Breast epithelium (tissue), 4 donors: ENCODE results near the gene VCP. TPM values are rescaled to one million over a fixed set of nuclear protein-coding genes. Genes with fewer than 3 reads are reported as not detected.

ENCODE experiments used
- DNase-seq, 2 donors: peaks; one replicate each; pipeline ENCODE4 v3.0.0-alpha.2; 2019; ENCODE audit warnings: low spot score in 2 of 2
- H3K27ac ChIP-seq, 2 donors: fragments of 200-600 bp; sonication (generic) in 1 of 2; one replicate each; pipeline ENCODE4 v1.5.1; 2016 to 2019; ENCODE audit warnings: mild to moderate bottlenecking in 1 of 2
- H3K27me3 ChIP-seq, 2 donors: fragments of 200-600 bp; sonication (generic) in 1 of 2; one replicate each; pipeline versions ENCODE4 v1.5.1 to v1.6.0; 2017 to 2019; ENCODE audit warnings: control low read depth in 1 of 2, mild to moderate bottlenecking in 1 of 2
- H3K36me3 ChIP-seq: fragments of 200-600 bp; one replicate; pipeline ENCODE4 v1.5.1; 2019
- H3K4me1 ChIP-seq, 2 donors: fragments of 200-600 bp; sonication (generic); one replicate each; pipeline ENCODE4 v1.5.1; 2016 to 2019; ENCODE audit warnings: control low read depth in 1 of 2
- H3K4me3 ChIP-seq, 3 donors: fragments of 200-600 bp; sonication (generic); 1 replicate in 2 of 3; 2 replicates in 1 of 3; pipeline ENCODE4 v1.5.1; 2016 to 2019; ENCODE audit warnings: mild to moderate bottlenecking in 3 of 3, moderate library complexity in 2 of 3
- H3K9me3 ChIP-seq, 2 donors: fragments of 200-600 bp; sonication (generic) in 1 of 2; one replicate each; pipeline ENCODE4 v1.5.1; 2016 to 2019; ENCODE audit warnings: control low read depth in 1 of 2
- POLR2A ChIP-seq: fragments of 450-650 bp; IDR thresholded peaks from one replicate; pipeline ENCODE4 v1.6.1; 2016; ENCODE audit warnings: antibody characterized with exemption, mild to moderate bottlenecking, moderate library complexity
- POLR2AphosphoS5 ChIP-seq, 3 donors: sonication (generic); formaldehyde crosslinking; IDR thresholded peaks; one replicate each; pipeline ENCODE4 v1.6.1; 2017; ENCODE audit warnings: antibody characterized with exemption in 3 of 3
- intact Hi-C: fragments of 100-400 bp; cut with DNase I; formaldehyde crosslinking; loops from one replicate; pipeline ENCODE4 v1.15.1; 2023; ENCODE audit warnings: low total_unique reads
- total RNA-seq, 3 donors: library from RNA; depleted of rRNA; stranded (reverse); fragments of >200 nt; gene quantifications; one replicate each; pipeline ENCODE4 v1.1.0, GENCODE V29; 2016
- TF ChIP-seq, protein P1 (sequence below), 3 donors: fragments of 450-650 bp; IDR thresholded peaks; one replicate each; pipeline ENCODE4 v1.5.1; 2016 to 2017; ENCODE audit warnings: antibody characterized with exemption in 3 of 3, mild to moderate bottlenecking in 3 of 3, moderate library complexity in 3 of 3

VCP gene
- total RNA-seq, 3 donors from 2014 or later: 150 to 173 (median 168) TPM

DNA sequence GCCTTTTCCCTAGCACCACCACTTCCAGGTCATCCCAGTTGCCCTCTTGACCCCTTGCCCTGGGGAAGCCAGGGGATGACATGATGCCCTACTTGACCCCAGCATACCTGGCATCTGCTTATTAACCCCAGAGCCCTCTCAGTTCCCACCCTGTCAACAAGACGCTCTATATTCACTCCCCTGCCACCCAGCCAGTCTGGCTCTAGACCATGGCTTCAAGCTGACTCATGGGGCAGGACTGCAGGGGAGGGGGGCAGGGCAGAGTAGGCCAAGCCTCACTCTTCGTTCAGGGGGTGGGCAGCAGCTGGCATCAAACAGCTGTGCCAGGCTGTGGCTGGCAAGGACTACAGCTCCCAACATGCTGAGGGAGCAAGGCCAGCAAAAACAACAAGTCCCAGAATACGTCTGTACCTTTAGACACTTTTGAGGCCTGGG lies 37.9 kb upstream of the VCP start:
- Histone ChIP-seq H3K4me1 (peaks cover 0 to 25% of the 10 kb centered on the region in 2 donors), H3K27ac (peak overlapping the region; percentile 85 to 87)
- intact Hi-C loops: no loop called here

DNA sequence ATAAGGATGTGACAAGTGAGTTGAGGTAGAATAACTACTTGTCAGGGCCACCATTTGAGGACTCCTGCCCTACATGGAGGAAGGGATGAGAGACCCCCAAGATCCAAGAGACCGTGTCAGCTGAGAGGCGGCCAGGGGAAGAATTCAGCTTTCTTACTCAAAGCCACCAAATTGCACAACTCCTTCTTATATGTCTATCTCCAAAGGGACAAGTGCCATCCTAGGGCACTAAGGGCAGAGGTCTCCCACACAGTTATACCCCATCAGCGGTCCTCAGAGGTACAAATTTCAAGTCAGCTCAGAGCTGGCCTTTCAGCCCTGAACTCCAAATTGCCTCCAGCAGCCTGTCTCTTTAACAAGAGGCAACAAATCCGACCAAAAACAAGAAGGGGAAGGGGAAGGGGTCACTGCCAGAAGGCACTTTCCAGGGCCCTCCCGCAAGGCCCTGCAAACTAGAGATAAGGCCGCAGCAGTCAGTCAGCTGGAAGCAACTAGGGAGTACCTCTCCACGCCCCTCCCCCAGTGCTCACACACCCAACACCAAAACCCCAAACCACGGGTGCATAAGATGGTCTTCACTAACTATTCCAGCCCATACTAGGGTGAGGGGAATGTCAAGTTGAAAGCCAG lies 36.6 kb upstream of the VCP start:
- Histone ChIP-seq H3K27me3 (no peaks in the 10 kb centered on the region), H3K36me3 (no peaks in the 10 kb centered on the region), H3K9me3 (no peaks in the 10 kb centered on the region), H3K4me1 (peaks cover 0 to 12% of the 10 kb centered on the region in 2 donors), H3K27ac (no peak overlapping the region), H3K4me3 (no peak overlapping the region)
- no peak for TF ChIP-seq POLR2A
- TF ChIP-seq, protein P1, sequence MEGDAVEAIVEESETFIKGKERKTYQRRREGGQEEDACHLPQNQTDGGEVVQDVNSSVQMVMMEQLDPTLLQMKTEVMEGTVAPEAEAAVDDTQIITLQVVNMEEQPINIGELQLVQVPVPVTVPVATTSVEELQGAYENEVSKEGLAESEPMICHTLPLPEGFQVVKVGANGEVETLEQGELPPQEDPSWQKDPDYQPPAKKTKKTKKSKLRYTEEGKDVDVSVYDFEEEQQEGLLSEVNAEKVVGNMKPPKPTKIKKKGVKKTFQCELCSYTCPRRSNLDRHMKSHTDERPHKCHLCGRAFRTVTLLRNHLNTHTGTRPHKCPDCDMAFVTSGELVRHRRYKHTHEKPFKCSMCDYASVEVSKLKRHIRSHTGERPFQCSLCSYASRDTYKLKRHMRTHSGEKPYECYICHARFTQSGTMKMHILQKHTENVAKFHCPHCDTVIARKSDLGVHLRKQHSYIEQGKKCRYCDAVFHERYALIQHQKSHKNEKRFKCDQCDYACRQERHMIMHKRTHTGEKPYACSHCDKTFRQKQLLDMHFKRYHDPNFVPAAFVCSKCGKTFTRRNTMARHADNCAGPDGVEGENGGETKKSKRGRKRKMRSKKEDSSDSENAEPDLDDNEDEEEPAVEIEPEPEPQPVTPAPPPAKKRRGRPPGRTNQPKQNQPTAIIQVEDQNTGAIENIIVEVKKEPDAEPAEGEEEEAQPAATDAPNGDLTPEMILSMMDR (IDR thresholded peaks at IDR 0.05): no peak
- TF ChIP-seq POLR2AphosphoS5 (IDR thresholded peaks at IDR 0.05): no peak
- no peak for DNase-seq
- intact Hi-C loops: no loop called here

More for the DNA sequence above, 37.9 kb upstream of the VCP start:
- H3K4me3 ChIP-seq: peak overlapping the region; percentile 76 to 83 (median 80)
- H3K36me3 ChIP-seq: no peaks in the 10 kb centered on the region
- H3K27me3 ChIP-seq: no peaks in the 10 kb centered on the region
- TF ChIP-seq POLR2AphosphoS5 (IDR thresholded peaks at IDR 0.05): no peak
- TF ChIP-seq, protein P1 (IDR thresholded peaks at IDR 0.05): no peak
- no peak for TF ChIP-seq POLR2A
- no peaks in the 10 kb centered on the region for H3K9me3 ChIP-seq
- no peak for DNase-seq

DNA sequence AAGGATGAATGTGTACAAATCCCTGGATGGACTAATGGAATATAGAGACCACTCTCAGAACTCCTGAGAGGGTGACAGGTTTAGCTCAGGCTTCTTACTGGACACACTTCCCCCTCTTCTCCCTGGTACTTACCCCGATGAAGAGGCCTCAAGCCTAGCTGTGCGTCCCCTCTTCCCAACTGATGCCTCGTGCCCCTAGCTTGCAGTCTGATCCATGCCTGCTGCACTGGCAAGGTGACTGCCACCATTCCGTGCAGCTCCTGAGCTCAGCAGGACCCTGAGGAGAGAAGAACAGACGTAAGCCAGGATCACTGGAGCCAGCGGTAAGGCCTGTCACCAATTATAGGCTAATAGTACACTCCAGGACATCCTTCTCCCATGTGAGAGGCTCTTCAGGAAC lies 36.0 kb upstream of the VCP start:
- H3K4me3 ChIP-seq: no peak overlapping the region
- H3K36me3 ChIP-seq: no peaks in the 10 kb centered on the region
- DNase-seq: no peak
- peaks cover under 1 to 7% of the 10 kb centered on the region in 2 donors for H3K4me1 ChIP-seq
- intact Hi-C loops: no loop called here
- no peaks in the 10 kb centered on the region for H3K9me3 ChIP-seq
- H3K27ac ChIP-seq: no peak overlapping the region
- H3K27me3 ChIP-seq: no peaks in the 10 kb centered on the region
- TF ChIP-seq, protein P1 (IDR thresholded peaks at IDR 0.05): no peak
- TF ChIP-seq POLR2AphosphoS5 (IDR thresholded peaks at IDR 0.05): no peak
- no peak for TF ChIP-seq POLR2A

DNA sequence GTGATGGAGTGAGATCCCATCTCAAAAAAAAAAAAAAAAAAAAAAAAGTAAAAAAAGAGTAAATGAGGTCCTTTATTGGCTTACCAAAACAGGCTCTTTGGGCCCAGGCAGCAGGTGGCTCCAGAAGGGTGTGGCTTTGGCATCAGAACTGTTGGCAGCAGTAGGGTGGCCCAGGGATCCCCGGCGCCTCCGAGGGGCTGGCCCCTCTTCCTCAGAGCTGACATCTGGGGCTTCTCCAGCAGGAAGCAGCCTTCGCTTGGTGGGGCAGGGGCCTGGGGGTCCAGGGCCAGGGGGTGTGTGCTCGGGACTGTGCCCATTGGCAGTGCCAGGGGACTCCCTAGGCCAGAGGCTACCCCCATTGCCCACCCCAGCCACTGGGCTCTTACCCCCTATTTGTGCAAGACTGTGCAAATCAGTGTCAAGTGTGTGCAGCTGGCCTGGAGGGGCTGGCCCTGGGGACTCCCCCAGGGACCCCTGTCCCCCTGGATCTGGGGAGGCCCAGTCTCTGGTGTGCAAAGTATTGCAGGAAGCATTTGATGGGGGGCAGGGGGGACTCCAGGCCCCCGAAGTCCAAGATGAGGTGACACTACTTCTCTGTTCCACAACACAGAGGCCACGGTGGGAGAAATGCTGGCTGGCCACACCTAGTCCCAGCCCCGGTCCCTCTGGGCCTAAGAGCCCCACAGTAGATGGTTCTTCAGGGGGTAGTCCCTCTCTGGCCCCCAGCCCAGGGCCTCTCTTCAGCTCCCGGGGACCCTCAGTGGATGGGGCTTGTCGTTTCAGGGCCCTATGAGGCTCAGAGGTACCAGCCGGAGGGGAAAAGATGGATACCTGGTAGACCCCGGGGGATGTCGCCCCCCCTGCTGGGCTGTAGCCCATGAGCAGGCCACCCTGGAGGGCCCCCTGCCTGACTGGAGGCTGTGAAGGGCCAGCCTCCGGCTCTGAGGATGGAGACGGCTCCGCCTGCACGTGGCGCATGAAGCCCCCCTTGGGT lies 35.2 kb upstream of the VCP start:
- DNase-seq: no peak
- H3K4me3 ChIP-seq: no peak overlapping the region
- intact Hi-C loops: no loop called here

More for the DNA sequence above, 35.2 kb upstream of the VCP start:
- Histone ChIP-seq H3K4me1 (peaks cover 3 to 7% of the 10 kb centered on the region in 2 donors), H3K9me3 (no peaks in the 10 kb centered on the region), H3K36me3 (no peaks in the 10 kb centered on the region), H3K27ac (no peak overlapping the region), H3K27me3 (no peaks in the 10 kb centered on the region)
- no peak for TF ChIP-seq POLR2AphosphoS5 (IDR thresholded peaks at IDR 0.05)
- no peak for TF ChIP-seq POLR2A
- TF ChIP-seq, protein P1 (IDR thresholded peaks at IDR 0.05): no peak
